ENCODE data around the gene PIKFYVE.
"Not testable (repeated sequence)": the region's sequence is repeated elsewhere in the genome, so short reads cannot be mapped to it uniquely, and the experiment has no call there.

Gene PIKFYVE

GRCh38 chr2:208265801-208266552 lies at the start of gene PIKFYVE:
Gene PIKFYVE (plus strand): TSS chr2:208266255. CDS start chr2:208271520, 5,265 bp downstream.
- DNase-seq (ENCODE audit: low spot score), result peak; percentile 98

- DNase-seq (ENCODE audit: low spot score), result not testable (repeated sequence)
Measured at GRCh38 chr2:208221873-208222272, 44.2 kb upstream of the PIKFYVE start.

- DNase-seq (ENCODE audit: low spot score), result peak; percentile 45
Measured at GRCh38 chr2:208222351-208222750, 43.7 kb upstream of the PIKFYVE start.

GRCh38 chr2:208224802-208225201 lies 41.3 kb upstream of the PIKFYVE start:
- no peak for DNase-seq (ENCODE audit: low spot score)

- DNase-seq (ENCODE audit: low spot score), result no peak
Measured at GRCh38 chr2:208227581-208228232, 38.3 kb upstream of the PIKFYVE start.

- DNase-seq (ENCODE audit: low spot score), result no peak
Measured at GRCh38 chr2:208228476-208228875, 37.6 kb upstream of the PIKFYVE start.

GRCh38 chr2:208234786-208235185 lies 31.3 kb upstream of the PIKFYVE start:
- DNase-seq (ENCODE audit: low spot score), result no peak

- DNase-seq (ENCODE audit: low spot score), result no peak
Measured at GRCh38 chr2:208235860-208236259, 30.2 kb upstream of the PIKFYVE start.

- DNase-seq (ENCODE audit: low spot score), result no peak
Measured at GRCh38 chr2:208239770-208240493, 26.1 kb upstream of the PIKFYVE start.

GRCh38 chr2:208240619-208241209 lies 25.3 kb upstream of the PIKFYVE start:
- no peak for DNase-seq (ENCODE audit: low spot score)

GRCh38 chr2:208244422-208244821 lies 21.6 kb upstream of the PIKFYVE start:
- DNase-seq (ENCODE audit: low spot score), result no peak

- no peak for DNase-seq (ENCODE audit: low spot score)
Measured at GRCh38 chr2:208245746-208246145, 20.3 kb upstream of the PIKFYVE start.

- DNase-seq (ENCODE audit: low spot score), result no peak
Measured at GRCh38 chr2:208248601-208249000, 17.5 kb upstream of the PIKFYVE start.

- DNase-seq (ENCODE audit: low spot score), result no peak
Measured at GRCh38 chr2:208249296-208249695, 16.8 kb upstream of the PIKFYVE start.

GRCh38 chr2:208250388-208250787 lies 15.7 kb upstream of the PIKFYVE start:
- peak; percentile 15 for DNase-seq (ENCODE audit: low spot score)

- DNase-seq (ENCODE audit: low spot score), result no peak
Measured at GRCh38 chr2:208251098-208251497, 15.0 kb upstream of the PIKFYVE start.

GRCh38 chr2:208252716-208253492 lies 13.2 kb upstream of the PIKFYVE start:
- DNase-seq (ENCODE audit: low spot score), result no peak

GRCh38 chr2:208253600-208254117 lies 12.4 kb upstream of the PIKFYVE start:
- peak; percentile 6 for DNase-seq (ENCODE audit: low spot score)

- DNase-seq (ENCODE audit: low spot score), result peak; percentile 81
Measured at GRCh38 chr2:208254118-208254870, 11.8 kb upstream of the PIKFYVE start.

- peak; percentile 98 for DNase-seq (ENCODE audit: low spot score)
Measured at GRCh38 chr2:208254871-208255556, 11.0 kb upstream of the PIKFYVE start, which contains the start of gene IDH1. Gene IDH1 (minus strand): TSS chr2:208255071. CDS start chr2:208251551, 3,520 bp downstream.
